Measurements from ENCODE around the gene TULP4. TPM values are rescaled to one million over a fixed set of nuclear protein-coding genes. Genes with fewer than 3 reads are reported as not detected.

Gene TULP4
- polyA plus RNA-seq, 2 of the 4 experiments (the other 2 are of a cell fraction): 5.0 to 10.6 TPM

DNA sequence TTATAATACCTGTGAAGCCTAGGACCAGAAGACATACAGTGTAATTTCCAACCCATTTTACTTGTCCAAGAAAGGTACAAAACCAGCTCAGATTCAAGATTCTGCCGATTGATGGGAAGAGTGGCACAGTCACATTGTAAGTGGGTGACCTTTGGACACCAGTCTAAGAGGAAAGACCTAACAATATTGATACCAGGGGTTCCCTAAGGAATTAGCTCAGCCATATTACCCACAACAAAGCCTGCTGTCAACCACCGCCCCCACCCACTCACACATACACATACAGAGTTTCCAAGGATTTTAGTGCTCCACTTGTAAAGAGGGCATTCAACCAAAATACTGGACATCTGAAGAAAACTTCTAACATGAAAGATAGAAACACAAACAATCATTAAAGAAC, 219.7 kb downstream of the TULP4 start:
- H3K4me2 ChIP-seq: no peak overlapping the region
- H3K27ac ChIP-seq: no peak overlapping the region
- ChIA-PET POLR2A (no interaction called here), CTCF (interaction anchor here (5.0 kb wide), 1 partner anchor 13 kb away, joined by 17 read pairs; no protein-coding TSS in a partner anchor)
- 78% methylated on average over 2 of the region's 2 CpGs for WGBS (ENCODE audit: missing lambda C conversion rate)
- FAIRE-seq: no peak
- no peak for ATAC-seq
- H3K9me3 ChIP-seq: peaks cover 1% of the 10 kb centered on the region; the same call in 1 of the 3 replicates
- no peak for DNase-seq (ENCODE audit: low read depth in 1 of 2, low spot score in 1 of 2)
- TF ChIP-seq POLR2AphosphoS2 (conservative IDR thresholded peaks at IDR 0.05; ENCODE audit: low read length) (no peak), RCOR1 (IDR thresholded peaks at IDR 0.05; ENCODE audit: low read depth, low read length) (no peak), EP300 (IDR thresholded peaks at IDR 0.05) (no peak), KDM5A (IDR thresholded peaks at IDR 0.05) (no peak), MAZ (IDR thresholded peaks at IDR 0.05; ENCODE audit: borderline replicate concordance, low read depth, low read length) (no peak), JUN (IDR thresholded peaks at IDR 0.05) (no peak), BHLHE40 (IDR thresholded peaks at IDR 0.05; ENCODE audit: low read depth, low read length) (no peak), HOXB5 (CRISPR knock-in tag; IDR thresholded peaks at IDR 0.05) (no peak), ZSCAN20 (CRISPR knock-in tag; IDR thresholded peaks at IDR 0.05) (no peak), USF2 (IDR thresholded peaks at IDR 0.05) (no peak), NR3C1 (IDR thresholded peaks at IDR 0.05) (no peak)
- TF ChIP-seq, protein P1, sequence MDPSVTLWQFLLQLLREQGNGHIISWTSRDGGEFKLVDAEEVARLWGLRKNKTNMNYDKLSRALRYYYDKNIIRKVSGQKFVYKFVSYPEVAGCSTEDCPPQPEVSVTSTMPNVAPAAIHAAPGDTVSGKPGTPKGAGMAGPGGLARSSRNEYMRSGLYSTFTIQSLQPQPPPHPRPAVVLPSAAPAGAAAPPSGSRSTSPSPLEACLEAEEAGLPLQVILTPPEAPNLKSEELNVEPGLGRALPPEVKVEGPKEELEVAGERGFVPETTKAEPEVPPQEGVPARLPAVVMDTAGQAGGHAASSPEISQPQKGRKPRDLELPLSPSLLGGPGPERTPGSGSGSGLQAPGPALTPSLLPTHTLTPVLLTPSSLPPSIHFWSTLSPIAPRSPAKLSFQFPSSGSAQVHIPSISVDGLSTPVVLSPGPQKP (IDR thresholded peaks at IDR 0.05; ENCODE audit: low read depth, low read length): no peak
- TF ChIP-seq, protein P2, sequence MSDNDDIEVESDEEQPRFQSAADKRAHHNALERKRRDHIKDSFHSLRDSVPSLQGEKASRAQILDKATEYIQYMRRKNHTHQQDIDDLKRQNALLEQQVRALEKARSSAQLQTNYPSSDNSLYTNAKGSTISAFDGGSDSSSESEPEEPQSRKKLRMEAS (IDR thresholded peaks at IDR 0.05): no peak
- H3K4me1 ChIP-seq: no peaks in the 10 kb centered on the region
- H3K4me3 ChIP-seq: no peak overlapping the region

DNA sequence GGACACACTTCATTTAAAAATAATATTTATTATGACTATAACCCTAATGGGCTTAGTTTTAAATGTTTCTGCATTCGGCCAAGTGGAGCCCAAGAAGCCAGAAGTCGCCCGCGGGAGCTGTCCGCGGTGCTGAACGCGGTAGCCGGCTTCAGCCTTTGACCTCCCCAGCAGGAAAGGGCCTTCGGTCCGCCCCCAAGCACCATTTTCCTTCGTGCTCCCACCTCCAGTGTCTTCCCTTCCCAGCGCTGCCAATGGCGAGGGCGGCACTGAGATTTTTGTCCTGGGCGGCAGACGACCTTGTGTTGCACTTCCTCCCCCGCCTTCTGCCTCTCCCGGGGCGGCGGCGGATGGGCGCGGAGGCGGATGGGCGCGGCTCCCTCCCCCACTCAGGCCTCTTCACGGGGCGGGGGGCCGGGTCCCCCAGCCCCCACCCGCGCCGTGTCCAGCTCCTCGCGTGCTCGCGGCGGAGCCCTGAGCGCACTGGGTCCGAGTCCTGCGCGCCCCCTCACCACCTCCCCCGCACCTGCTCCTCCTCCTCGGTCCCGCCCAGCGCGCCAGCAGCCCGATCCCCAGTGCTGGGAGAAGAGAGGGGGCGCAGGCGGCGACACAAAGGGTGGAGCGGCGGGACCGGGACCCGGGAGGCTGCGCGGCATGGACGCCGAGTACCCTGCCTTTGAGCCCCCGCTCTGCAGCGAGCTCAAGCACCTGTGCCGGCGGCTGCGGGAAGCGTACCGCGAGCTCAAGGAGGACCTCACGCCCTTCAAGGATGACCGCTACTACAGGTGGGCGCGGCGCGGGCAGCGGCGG, 224.0 kb downstream of the TULP4 start:
- 1% methylated on average over 17 of the region's 75 CpGs for WGBS (ENCODE audit: missing lambda C conversion rate)
- Histone ChIP-seq H3K4me1 (no peaks in the 10 kb centered on the region), H3K4me3 (peak overlapping the region; percentile 59), H3K4me2 (peak overlapping the region; percentile 98), H3K27ac (no peak overlapping the region), H3K9me3 (no peaks in the 10 kb centered on the region)
- FAIRE-seq (no peak), ATAC-seq (peak; percentile 85 to 86), DNase-seq (ENCODE audit: low read depth in 1 of 2, low spot score in 1 of 2) (peak; percentile 59 to 64)
- TF ChIP-seq EHMT2 (IDR thresholded peaks at IDR 0.05; ENCODE audit: low read depth): peak; percentile 93
- no peak for TF ChIP-seq ZNF302 (CRISPR knock-in tag; IDR thresholded peaks at IDR 0.05)
- TF ChIP-seq, protein P3, sequence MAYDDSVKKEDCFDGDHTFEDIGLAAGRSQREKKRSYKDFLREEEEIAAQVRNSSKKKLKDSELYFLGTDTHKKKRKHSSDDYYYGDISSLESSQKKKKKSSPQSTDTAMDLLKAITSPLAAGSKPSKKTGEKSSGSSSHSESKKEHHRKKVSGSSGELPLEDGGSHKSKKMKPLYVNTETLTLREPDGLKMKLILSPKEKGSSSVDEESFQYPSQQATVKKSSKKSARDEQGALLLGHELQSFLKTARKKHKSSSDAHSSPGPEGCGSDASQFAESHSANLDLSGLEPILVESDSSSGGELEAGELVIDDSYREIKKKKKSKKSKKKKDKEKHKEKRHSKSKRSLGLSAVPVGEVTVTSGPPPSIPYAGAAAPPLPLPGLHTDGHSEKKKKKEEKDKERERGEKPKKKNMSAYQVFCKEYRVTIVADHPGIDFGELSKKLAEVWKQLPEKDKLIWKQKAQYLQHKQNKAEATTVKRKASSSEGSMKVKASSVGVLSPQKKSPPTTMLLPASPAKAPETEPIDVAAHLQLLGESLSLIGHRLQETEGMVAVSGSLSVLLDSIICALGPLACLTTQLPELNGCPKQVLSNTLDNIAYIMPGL (CRISPR knock-in tag; IDR thresholded peaks at IDR 0.05; ENCODE audit: borderline replicate concordance): no peak
- no peak for TF ChIP-seq HEYL (CRISPR knock-in tag; IDR thresholded peaks at IDR 0.05)
- TF ChIP-seq HOXB5 (CRISPR knock-in tag; IDR thresholded peaks at IDR 0.05): peak; percentile 67; the same call in 1 of the 2 replicates
- peak; percentile 98 for TF ChIP-seq REST (IDR thresholded peaks at IDR 0.05)
- ChIA-PET CTCF (interaction anchor here (5.0 kb wide), 1 partner anchor 17 kb away, joined by 17 read pairs; no protein-coding TSS in a partner anchor), POLR2A (no interaction called here)
